ENCODE data around the gene CHAC1.

The CHAC1 gene

GRCh38 chr15:40915116-40915661, 38.1 kb upstream of the CHAC1 start:
- Histone ChIP-seq H2AFZ (ENCODE audit: insufficient read depth, low read length, poor library complexity) (no peak overlapping the region), H3K79me1 (ENCODE audit: low read length) (no peaks in the 10 kb centered on the region), H2BK120ac (ENCODE audit: insufficient read depth, low read length, poor library complexity) (no peak overlapping the region), H3K4ac (ENCODE audit: low read depth, low read length) (no peak overlapping the region), H3K18ac (ENCODE audit: low read length) (no peak overlapping the region), H4K8ac (ENCODE audit: low read depth, low read length) (no peak overlapping the region), H3K4me1 (ENCODE audit: control insufficient read depth in 1 of 2, insufficient read depth in 2 of 2, low read length in 2 of 2) (peaks cover 2 to 9% of the 10 kb centered on the region in 2 experiments), H2BK12ac (ENCODE audit: low read length) (no peak overlapping the region), H3K36me3 (ENCODE audit: control insufficient read depth in 1 of 2, insufficient read depth in 2 of 2, low read length in 2 of 2) (no peaks in the 10 kb centered on the region), H2BK5ac (ENCODE audit: low read depth, low read length, poor library complexity) (no peak overlapping the region), H3K14ac (ENCODE audit: low read length) (no peak overlapping the region), H2AK5ac (ENCODE audit: low read length) (no peak overlapping the region), H3K27ac (ENCODE audit: low read depth, low read length) (no peak overlapping the region), H4K91ac (ENCODE audit: low read depth, low read length) (no peak overlapping the region), H3K9ac (ENCODE audit: low read length) (no peak overlapping the region), H3K27me3 (ENCODE audit: insufficient read depth, low read length) (no peaks in the 10 kb centered on the region), H3K23ac (ENCODE audit: low read length) (no peak overlapping the region), H3K4me3 (ENCODE audit: low read depth, low read length) (no peak overlapping the region), H4K12ac (ENCODE audit: low read depth, low read length) (no peak overlapping the region), H3K4me2 (ENCODE audit: low read length) (no peak overlapping the region), H3K9me3 (ENCODE audit: insufficient read depth, low read depth, low read length) (peaks cover 5% of the 10 kb centered on the region), H3K79me2 (ENCODE audit: control insufficient read depth, insufficient read depth, low read length, poor library complexity) (no peaks in the 10 kb centered on the region)
- no CpG with 5 or more reads among the region's 12 CpGs for WGBS (ENCODE audit: extremely low coverage, insufficient coverage, insufficient read length)
- DNase-seq = no peak

GRCh38 chr15:40915679-40916078, 37.6 kb upstream of the CHAC1 start:
- no peak for DNase-seq
- Histone ChIP-seq H3K79me1 (ENCODE audit: low read length) (no peaks in the 10 kb centered on the region), H3K18ac (ENCODE audit: low read length) (no peak overlapping the region), H2AK5ac (ENCODE audit: low read length) (no peak overlapping the region), H3K4me1 (ENCODE audit: control insufficient read depth in 1 of 2, insufficient read depth in 2 of 2, low read length in 2 of 2) (peaks cover 2 to 9% of the 10 kb centered on the region in 2 experiments), H3K4ac (ENCODE audit: low read depth, low read length) (no peak overlapping the region), H3K27me3 (ENCODE audit: insufficient read depth, low read length) (no peaks in the 10 kb centered on the region), H2BK12ac (ENCODE audit: low read length) (no peak overlapping the region), H3K14ac (ENCODE audit: low read length) (no peak overlapping the region), H4K91ac (ENCODE audit: low read depth, low read length) (no peak overlapping the region), H3K23ac (ENCODE audit: low read length) (no peak overlapping the region), H3K9me3 (ENCODE audit: insufficient read depth, low read depth, low read length) (peaks cover 5% of the 10 kb centered on the region), H3K4me2 (ENCODE audit: low read length) (no peak overlapping the region), H3K4me3 (ENCODE audit: low read depth, low read length) (no peak overlapping the region), H2BK5ac (ENCODE audit: low read depth, low read length, poor library complexity) (no peak overlapping the region), H4K8ac (ENCODE audit: low read depth, low read length) (no peak overlapping the region), H2AFZ (ENCODE audit: insufficient read depth, low read length, poor library complexity) (no peak overlapping the region), H3K36me3 (ENCODE audit: control insufficient read depth in 1 of 2, insufficient read depth in 2 of 2, low read length in 2 of 2) (no peaks in the 10 kb centered on the region), H3K9ac (ENCODE audit: low read length) (no peak overlapping the region), H4K12ac (ENCODE audit: low read depth, low read length) (no peak overlapping the region), H3K79me2 (ENCODE audit: control insufficient read depth, insufficient read depth, low read length, poor library complexity) (no peaks in the 10 kb centered on the region), H3K27ac (ENCODE audit: low read depth, low read length) (no peak overlapping the region), H2BK120ac (ENCODE audit: insufficient read depth, low read length, poor library complexity) (no peak overlapping the region)
- WGBS (ENCODE audit: extremely low coverage, insufficient coverage, insufficient read length) = no CpG with 5 or more reads among the region's 6 CpGs

- Histone ChIP-seq H4K8ac (ENCODE audit: low read depth, low read length) (no peak overlapping the region), H2BK12ac (ENCODE audit: low read length) (no peak overlapping the region), H3K4me3 (ENCODE audit: low read depth, low read length) (no peak overlapping the region), H3K4me2 (ENCODE audit: low read length) (no peak overlapping the region), H3K4me1 (ENCODE audit: control insufficient read depth in 1 of 2, insufficient read depth in 2 of 2, low read length in 2 of 2) (peaks cover 0 to 9% of the 10 kb centered on the region in 2 experiments), H4K12ac (ENCODE audit: low read depth, low read length) (no peak overlapping the region), H3K79me1 (ENCODE audit: low read length) (no peaks in the 10 kb centered on the region), H2AFZ (ENCODE audit: insufficient read depth, low read length, poor library complexity) (no peak overlapping the region), H2AK5ac (ENCODE audit: low read length) (no peak overlapping the region), H3K9ac (ENCODE audit: low read length) (no peak overlapping the region), H3K36me3 (ENCODE audit: control insufficient read depth in 1 of 2, insufficient read depth in 2 of 2, low read length in 2 of 2) (no peaks in the 10 kb centered on the region), H3K14ac (ENCODE audit: low read length) (no peak overlapping the region), H4K91ac (ENCODE audit: low read depth, low read length) (no peak overlapping the region), H3K18ac (ENCODE audit: low read length) (no peak overlapping the region), H3K27ac (ENCODE audit: low read depth, low read length) (no peak overlapping the region), H2BK120ac (ENCODE audit: insufficient read depth, low read length, poor library complexity) (no peak overlapping the region), H3K79me2 (ENCODE audit: control insufficient read depth, insufficient read depth, low read length, poor library complexity) (no peaks in the 10 kb centered on the region), H3K27me3 (ENCODE audit: insufficient read depth, low read length) (peaks cover 3% of the 10 kb centered on the region), H3K23ac (ENCODE audit: low read length) (no peak overlapping the region), H3K9me3 (ENCODE audit: insufficient read depth, low read depth, low read length) (peaks cover 5% of the 10 kb centered on the region), H2BK5ac (ENCODE audit: low read depth, low read length, poor library complexity) (no peak overlapping the region), H3K4ac (ENCODE audit: low read depth, low read length) (no peak overlapping the region)
- no peak for DNase-seq
- no CpG with 5 or more reads among the region's 11 CpGs for WGBS (ENCODE audit: extremely low coverage, insufficient coverage, insufficient read length)
These were observed 35.7 kb upstream of the CHAC1 start for GRCh38 chr15:40917585-40917984.

- Histone ChIP-seq H3K4me2 (ENCODE audit: low read length) (no peak overlapping the region), H4K12ac (ENCODE audit: low read depth, low read length) (no peak overlapping the region), H2BK5ac (ENCODE audit: low read depth, low read length, poor library complexity) (no peak overlapping the region), H3K9ac (ENCODE audit: low read length) (no peak overlapping the region), H3K18ac (ENCODE audit: low read length) (no peak overlapping the region), H4K91ac (ENCODE audit: low read depth, low read length) (no peak overlapping the region), H2BK120ac (ENCODE audit: insufficient read depth, low read length, poor library complexity) (no peak overlapping the region), H3K9me3 (ENCODE audit: insufficient read depth, low read depth, low read length) (peaks cover 5% of the 10 kb centered on the region), H4K8ac (ENCODE audit: low read depth, low read length) (no peak overlapping the region), H3K4ac (ENCODE audit: low read depth, low read length) (no peak overlapping the region), H3K4me1 (ENCODE audit: control insufficient read depth in 1 of 2, insufficient read depth in 2 of 2, low read length in 2 of 2) (peaks cover 0 to 9% of the 10 kb centered on the region in 2 experiments), H3K4me3 (ENCODE audit: low read depth, low read length) (no peak overlapping the region), H3K14ac (ENCODE audit: low read length) (no peak overlapping the region), H2AK5ac (ENCODE audit: low read length) (no peak overlapping the region), H3K79me1 (ENCODE audit: low read length) (no peaks in the 10 kb centered on the region), H3K27ac (ENCODE audit: low read depth, low read length) (no peak overlapping the region), H3K79me2 (ENCODE audit: control insufficient read depth, insufficient read depth, low read length, poor library complexity) (no peaks in the 10 kb centered on the region), H2BK12ac (ENCODE audit: low read length) (no peak overlapping the region), H2AFZ (ENCODE audit: insufficient read depth, low read length, poor library complexity) (no peak overlapping the region), H3K27me3 (ENCODE audit: insufficient read depth, low read length) (peaks cover 6% of the 10 kb centered on the region), H3K36me3 (ENCODE audit: control insufficient read depth in 1 of 2, insufficient read depth in 2 of 2, low read length in 2 of 2) (no peaks in the 10 kb centered on the region), H3K23ac (ENCODE audit: low read length) (no peak overlapping the region)
- WGBS (ENCODE audit: extremely low coverage, insufficient coverage, insufficient read length) = no CpG with 5 or more reads among the region's 15 CpGs
- DNase-seq = no peak
These were observed 35.0 kb upstream of the CHAC1 start for GRCh38 chr15:40918146-40918798.

Data from trophoblast cell (in vitro differentiated cells and primary cell).